ENCODE measurements around the gene MCAT.

MCAT gene

GRCh38 chr22:43136255-43136654 is 6.9 kb downstream of the MCAT start:
- no peak for DNase-seq (ENCODE audit: extremely low read depth, low read depth)
- peak; percentile 65 for TF ChIP-seq CTCF (IDR thresholded peaks at IDR 0.05; ENCODE audit: low read depth, low read length)

DNA sequence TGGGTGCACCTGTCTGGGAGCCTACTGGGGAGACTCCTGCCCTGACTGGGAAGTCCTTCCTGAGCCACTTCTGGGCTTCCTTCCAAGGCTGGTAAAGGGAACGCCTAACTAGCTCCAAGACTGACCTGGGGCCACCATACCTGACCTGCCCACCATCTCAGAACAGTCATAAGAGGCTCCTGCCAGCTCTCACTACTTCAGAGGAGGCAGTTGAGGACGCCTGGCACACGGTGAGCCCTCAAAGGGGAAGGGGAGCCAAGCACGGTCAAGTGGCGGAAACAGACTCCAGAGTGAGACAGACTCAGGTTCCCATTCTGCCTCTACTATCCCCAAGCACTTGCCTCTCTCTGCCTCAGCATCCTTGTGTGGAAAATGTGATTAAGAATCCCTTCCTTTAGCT is 7.6 kb downstream of the MCAT start:
- no peak for TF ChIP-seq CTCF (IDR thresholded peaks at IDR 0.05; ENCODE audit: low read depth, low read length)
- DNase-seq (ENCODE audit: extremely low read depth, low read depth) = no peak

DNA sequence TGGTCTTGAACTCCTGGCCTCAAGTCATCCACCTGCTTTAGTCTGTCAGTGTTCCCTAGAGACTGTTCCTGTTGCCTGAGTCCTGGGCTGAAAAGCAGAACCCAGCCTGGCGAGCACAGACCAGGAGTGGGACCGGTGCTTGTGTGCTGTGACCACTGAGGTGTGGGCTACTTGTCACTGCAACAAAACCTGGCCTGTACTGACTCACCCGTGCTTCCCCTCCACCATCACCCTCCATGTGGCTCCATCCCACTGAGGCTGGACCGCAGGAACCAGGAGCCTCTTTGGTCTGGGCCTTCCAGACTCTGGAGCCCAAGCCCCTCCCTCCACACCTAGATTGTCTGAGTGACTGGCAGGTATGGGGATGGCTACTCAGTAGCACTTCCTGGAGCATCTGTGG is 8.6 kb downstream of the MCAT start:
- TF ChIP-seq CTCF (IDR thresholded peaks at IDR 0.05; ENCODE audit: low read depth, low read length) = no peak
- no peak for DNase-seq (ENCODE audit: extremely low read depth, low read depth)

- TF ChIP-seq CTCF (IDR thresholded peaks at IDR 0.05; ENCODE audit: low read depth, low read length) = no peak
- DNase-seq (ENCODE audit: extremely low read depth, low read depth) = no peak
Observed at GRCh38 chr22:43133401-43133800, 9.8 kb downstream of the MCAT start.

DNA sequence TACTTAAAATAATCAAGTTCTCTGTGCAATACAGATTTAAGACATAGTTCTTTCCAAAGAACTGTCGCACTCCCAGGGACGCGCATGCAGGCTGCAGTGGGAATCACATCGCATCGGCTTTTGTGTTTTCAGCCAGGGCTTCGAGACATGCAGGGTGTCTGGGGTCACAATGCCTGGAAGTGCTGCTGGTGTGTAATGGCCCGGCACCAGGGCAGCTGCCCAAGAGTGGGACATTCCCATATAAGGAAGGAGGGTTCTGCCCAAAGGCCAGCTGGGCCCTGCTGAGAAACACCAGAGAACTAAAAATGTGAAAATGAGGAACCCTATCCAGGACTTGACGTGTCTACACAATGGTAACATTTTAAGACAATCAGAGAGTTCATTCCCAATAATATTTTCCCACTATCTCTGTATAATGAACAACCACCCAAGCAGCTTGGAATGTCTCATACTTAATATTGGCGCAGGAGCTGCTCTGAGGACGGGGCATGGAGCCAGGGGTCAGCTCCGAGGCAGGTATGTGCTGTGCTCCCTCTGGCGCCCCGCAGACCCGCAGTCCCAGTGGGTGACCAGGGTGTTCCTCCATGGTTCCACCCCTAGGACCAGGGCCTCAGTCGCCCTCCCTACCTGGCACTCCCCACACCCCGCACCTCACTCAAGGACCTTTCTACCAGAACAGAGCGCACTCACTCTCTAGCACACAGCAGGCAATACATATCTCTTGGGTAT is 11.3 kb downstream of the MCAT start:
- TF ChIP-seq CTCF (IDR thresholded peaks at IDR 0.05; ENCODE audit: low read depth, low read length) = no peak
- no peak for DNase-seq (ENCODE audit: extremely low read depth, low read depth)

DNA sequence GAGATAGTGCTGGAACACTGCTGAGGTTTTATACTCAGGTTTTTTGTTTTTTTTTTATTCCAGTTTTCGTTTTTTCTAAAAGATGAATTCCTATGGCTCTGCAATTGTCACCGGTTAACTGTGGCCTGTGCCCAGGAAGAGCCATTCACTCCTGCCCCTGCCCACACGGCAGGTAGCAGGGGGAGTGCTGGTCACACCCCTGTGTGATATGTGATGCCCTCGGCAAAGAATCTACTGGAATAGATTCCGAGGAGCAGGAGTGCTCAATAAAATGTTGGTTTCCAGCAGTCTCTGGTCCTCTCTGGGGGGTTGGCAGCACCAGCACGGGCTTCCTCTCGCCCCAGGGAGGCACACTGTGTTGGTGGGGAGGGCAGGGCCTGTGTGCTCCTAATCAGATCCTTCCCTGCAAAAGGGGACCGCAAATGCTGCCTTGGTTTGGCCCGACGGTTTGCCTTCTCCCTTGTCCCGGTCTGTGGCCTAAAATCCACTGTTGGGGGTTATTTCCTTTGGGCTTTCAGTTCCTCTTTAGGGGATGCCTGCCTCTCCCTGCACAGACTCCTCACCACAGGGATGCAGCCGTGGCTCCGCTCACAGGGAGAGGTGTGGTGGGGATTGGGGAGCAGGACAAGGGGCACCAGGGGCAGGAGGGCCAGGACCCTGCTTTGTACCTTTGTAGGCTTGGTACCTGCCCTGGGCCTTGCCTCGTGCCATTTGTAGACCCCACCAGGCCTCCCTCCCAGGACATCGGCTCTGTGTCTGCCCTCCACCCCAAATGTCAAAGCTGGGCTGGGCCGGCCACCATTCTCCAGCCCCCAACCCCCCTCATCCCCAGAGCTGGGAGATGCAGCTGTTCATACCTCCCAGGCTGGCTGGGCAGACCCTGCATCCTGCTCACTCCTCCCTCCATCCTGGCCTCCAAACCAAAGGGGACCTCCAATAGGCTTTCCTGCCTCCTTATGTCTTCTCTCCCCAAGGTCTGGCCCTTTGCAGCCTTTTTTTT is 13.5 kb downstream of the MCAT start:
- TF ChIP-seq CTCF (IDR thresholded peaks at IDR 0.05; ENCODE audit: low read depth, low read length) = no peak
- DNase-seq (ENCODE audit: extremely low read depth, low read depth) = no peak

GRCh38 chr22:43128928-43129424 is 14.2 kb downstream of the MCAT start:
- no peak for TF ChIP-seq CTCF (IDR thresholded peaks at IDR 0.05; ENCODE audit: low read depth, low read length)
- DNase-seq (ENCODE audit: extremely low read depth, low read depth) = no peak
